ENCODE measurements around the gene TPSD1.
"Not testable (repeated sequence)": the region's sequence is repeated elsewhere in the genome, so short reads cannot be mapped to it uniquely, and the experiment has no call there.

Gene TPSD1

GRCh38 chr16:1241081-1241480, 14.8 kb upstream of the TPSD1 start:
- DNase-seq (ENCODE audit: low read depth in 2 of 2), result not testable (repeated sequence)

- DNase-seq (ENCODE audit: low read depth in 2 of 2), result not testable (repeated sequence)
Measured at GRCh38 chr16:1243363-1243762, 12.5 kb upstream of the TPSD1 start.

GRCh38 chr16:1243907-1244850, 11.7 kb upstream of the TPSD1 start:
- DNase-seq (ENCODE audit: low read depth in 2 of 2), result not testable (repeated sequence)

GRCh38 chr16:1244881-1245280, 11.0 kb upstream of the TPSD1 start:
- DNase-seq (ENCODE audit: low read depth in 2 of 2), result no peak

- no peak for DNase-seq (ENCODE audit: low read depth in 2 of 2)
Measured at GRCh38 chr16:1245452-1246020, 10.3 kb upstream of the TPSD1 start.

- not testable (repeated sequence) for DNase-seq (ENCODE audit: low read depth in 2 of 2)
Measured at GRCh38 chr16:1247903-1248537, 7.8 kb upstream of the TPSD1 start.

GRCh38 chr16:1249031-1249755, 6.7 kb upstream of the TPSD1 start:
- not testable (repeated sequence) for DNase-seq (ENCODE audit: low read depth in 2 of 2)

- not testable (repeated sequence) for DNase-seq (ENCODE audit: low read depth in 2 of 2)
Measured at GRCh38 chr16:1253701-1254364, 2.0 kb upstream of the TPSD1 start.

- DNase-seq (ENCODE audit: low read depth in 2 of 2), result not testable (repeated sequence)
Measured at GRCh38 chr16:1254821-1255220, 1.0 kb upstream of the TPSD1 start.

GRCh38 chr16:1256296-1256873, 516 bp downstream of the TPSD1 start:
- not testable (repeated sequence) for DNase-seq (ENCODE audit: low read depth in 2 of 2)

GRCh38 chr16:1256874-1257322, 1.0 kb downstream of the TPSD1 start:
- no peak for DNase-seq (ENCODE audit: low read depth in 2 of 2)

- DNase-seq (ENCODE audit: low read depth in 2 of 2), result no peak
Measured at GRCh38 chr16:1257561-1258224, 1.8 kb downstream of the TPSD1 start.

GRCh38 chr16:1258225-1258600, 2.3 kb downstream of the TPSD1 start:
- no peak for DNase-seq (ENCODE audit: low read depth in 2 of 2)

GRCh38 chr16:1258906-1259759, 3.3 kb downstream of the TPSD1 start:
- no peak for DNase-seq (ENCODE audit: low read depth in 2 of 2)

- DNase-seq (ENCODE audit: low read depth in 2 of 2), result no peak
Measured at GRCh38 chr16:1259760-1260068, 3.8 kb downstream of the TPSD1 start.

GRCh38 chr16:1260101-1260680, 4.3 kb downstream of the TPSD1 start:
- no peak for DNase-seq (ENCODE audit: low read depth in 2 of 2)

GRCh38 chr16:1261131-1261892, 5.4 kb downstream of the TPSD1 start:
- DNase-seq (ENCODE audit: low read depth in 2 of 2), result no peak

- no peak for DNase-seq (ENCODE audit: low read depth in 2 of 2)
Measured at GRCh38 chr16:1262210-1262845, 6.5 kb downstream of the TPSD1 start.

All from stimulated activated CD4-positive, alpha-beta T cell treated with anti-CD3 and anti-CD28 coated beads, Interleukin-4, amount 100 ng/mL, for 48 hours (primary cell).